ENCODE measurements around the gene KDM4C. TPM values are rescaled to one million over a fixed set of nuclear protein-coding genes. Genes with fewer than 3 reads are reported as not detected.

KDM4C gene
- total RNA-seq, 1 experiment from 2014 or later = 16.8 TPM

DNA sequence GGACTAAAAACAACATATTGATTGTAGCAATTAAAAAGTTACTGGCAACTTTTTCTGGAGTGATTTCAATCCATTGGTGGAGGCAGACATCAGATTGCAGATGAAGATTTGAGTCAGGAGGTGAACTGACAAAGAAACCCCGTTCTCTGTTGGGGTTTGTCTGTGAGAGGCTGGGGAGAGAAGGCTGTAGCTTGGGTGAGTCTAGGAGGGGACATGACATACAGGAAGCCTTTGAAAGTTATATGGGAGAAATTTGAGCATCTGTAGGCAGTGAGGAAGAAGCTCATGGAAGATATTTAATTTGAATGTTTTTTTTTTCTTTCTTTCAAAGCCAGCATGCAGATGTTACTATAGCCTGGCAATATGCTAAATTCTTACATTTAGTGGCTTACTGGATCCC, 26.0 kb downstream of the KDM4C start:
- no peak for DNase-seq (ENCODE audit: low read depth, low spot score)
- Histone ChIP-seq H4K20me1 (ENCODE audit: insufficient read depth) (no peaks in the 10 kb centered on the region), H2AFZ (ENCODE audit: low read depth, low read length, poor library complexity, severe bottlenecking) (no peak overlapping the region), H3K27me3 (ENCODE audit: insufficient read depth, low read length) (no peaks in the 10 kb centered on the region), H3K36me3 (ENCODE audit: control insufficient read depth in 1 of 2, insufficient read depth in 2 of 2, low read length in 2 of 2) (no peaks in the 10 kb centered on the region), H3K4me2 (ENCODE audit: low read length) (no peak overlapping the region), H3K9me2 (ENCODE audit: insufficient read depth) (no peaks in the 10 kb centered on the region), H3K9me3 (ENCODE audit: control insufficient read depth in 1 of 2, insufficient read depth in 1 of 2, low read depth in 1 of 2, low read length in 2 of 2) (no peaks in the 10 kb centered on the region), H3K79me2 (ENCODE audit: insufficient read depth, low read length) (peaks cover 57% of the 10 kb centered on the region), H3K9ac (ENCODE audit: low read length) (no peak overlapping the region), H3K4me1 (ENCODE audit: control insufficient read depth in 1 of 2, insufficient read depth in 2 of 2, low read length in 2 of 2) (peaks cover 17 to 35% of the 10 kb centered on the region in 2 experiments), H3K4me3 (replicated peaks in 1 of 2; ENCODE audit: low read depth in 1 of 2, low read length in 2 of 2) (no peak overlapping the region), H3K27ac (ENCODE audit: low read depth, low read length) (no peak overlapping the region)
- ChIA-PET CTCF (no interaction called here), RAD21 (ENCODE audit: low non-redundant PET in 1 of 2, low total read pairs in 2 of 2, uncharacterized antibody in 2 of 2, unreplicated experiment in 2 of 2) (no interaction called here), POLR2A (no interaction called here)
- ATAC-seq = no peak
- intact Hi-C loops (cut with micrococcal nuclease) = no loop called here
- no peak for TF ChIP-seq ZNF274 (IDR thresholded peaks at IDR 0.05; ENCODE audit: low read depth, low read length)
- no TSS peak for BruUV-seq (replicated peaks)

DNA sequence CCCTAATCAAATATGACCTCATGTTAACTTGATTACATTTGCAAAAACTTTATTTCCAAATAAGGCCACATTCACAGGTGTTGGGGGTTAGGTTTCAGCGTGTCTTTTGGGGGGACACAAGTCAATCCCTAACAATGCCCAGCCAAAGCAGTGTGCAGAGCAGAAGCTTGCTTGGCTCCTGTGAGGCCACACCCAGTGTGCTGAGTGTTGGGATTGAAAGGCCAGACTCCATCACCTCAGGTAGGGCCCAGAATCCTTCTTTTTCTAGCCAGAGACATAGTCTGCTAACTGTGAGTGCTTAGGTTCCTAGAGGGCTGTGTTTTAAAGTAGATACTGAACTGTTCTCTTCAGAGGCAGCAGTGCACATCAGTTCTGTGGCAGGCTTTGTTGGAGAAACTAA, 27.9 kb downstream of the KDM4C start:
- H3K27ac ChIP-seq (ENCODE audit: low read depth, low read length) = no peak overlapping the region
- CTCF ChIA-PET = no interaction called here
- no peaks in the 10 kb centered on the region for H3K36me3 ChIP-seq (ENCODE audit: control insufficient read depth in 1 of 2, insufficient read depth in 2 of 2, low read length in 2 of 2)
- H3K79me2 ChIP-seq (ENCODE audit: insufficient read depth, low read length) = peaks cover 60% of the 10 kb centered on the region
- no peaks in the 10 kb centered on the region for H4K20me1 ChIP-seq (ENCODE audit: insufficient read depth)
- no peak overlapping the region for H2AFZ ChIP-seq (ENCODE audit: low read depth, low read length, poor library complexity, severe bottlenecking)
- TF ChIP-seq, protein P1, sequence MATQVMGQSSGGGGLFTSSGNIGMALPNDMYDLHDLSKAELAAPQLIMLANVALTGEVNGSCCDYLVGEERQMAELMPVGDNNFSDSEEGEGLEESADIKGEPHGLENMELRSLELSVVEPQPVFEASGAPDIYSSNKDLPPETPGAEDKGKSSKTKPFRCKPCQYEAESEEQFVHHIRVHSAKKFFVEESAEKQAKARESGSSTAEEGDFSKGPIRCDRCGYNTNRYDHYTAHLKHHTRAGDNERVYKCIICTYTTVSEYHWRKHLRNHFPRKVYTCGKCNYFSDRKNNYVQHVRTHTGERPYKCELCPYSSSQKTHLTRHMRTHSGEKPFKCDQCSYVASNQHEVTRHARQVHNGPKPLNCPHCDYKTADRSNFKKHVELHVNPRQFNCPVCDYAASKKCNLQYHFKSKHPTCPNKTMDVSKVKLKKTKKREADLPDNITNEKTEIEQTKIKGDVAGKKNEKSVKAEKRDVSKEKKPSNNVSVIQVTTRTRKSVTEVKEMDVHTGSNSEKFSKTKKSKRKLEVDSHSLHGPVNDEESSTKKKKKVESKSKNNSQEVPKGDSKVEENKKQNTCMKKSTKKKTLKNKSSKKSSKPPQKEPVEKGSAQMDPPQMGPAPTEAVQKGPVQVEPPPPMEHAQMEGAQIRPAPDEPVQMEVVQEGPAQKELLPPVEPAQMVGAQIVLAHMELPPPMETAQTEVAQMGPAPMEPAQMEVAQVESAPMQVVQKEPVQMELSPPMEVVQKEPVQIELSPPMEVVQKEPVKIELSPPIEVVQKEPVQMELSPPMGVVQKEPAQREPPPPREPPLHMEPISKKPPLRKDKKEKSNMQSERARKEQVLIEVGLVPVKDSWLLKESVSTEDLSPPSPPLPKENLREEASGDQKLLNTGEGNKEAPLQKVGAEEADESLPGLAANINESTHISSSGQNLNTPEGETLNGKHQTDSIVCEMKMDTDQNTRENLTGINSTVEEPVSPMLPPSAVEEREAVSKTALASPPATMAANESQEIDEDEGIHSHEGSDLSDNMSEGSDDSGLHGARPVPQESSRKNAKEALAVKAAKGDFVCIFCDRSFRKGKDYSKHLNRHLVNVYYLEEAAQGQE (IDR thresholded peaks at IDR 0.05; ENCODE audit: low read depth) = no peak
- POLR2A ChIA-PET = no interaction called here
- H3K9ac ChIP-seq (ENCODE audit: low read length) = no peak overlapping the region
- no TSS peak for BruUV-seq (replicated peaks)
- H3K27me3 ChIP-seq (ENCODE audit: insufficient read depth, low read length) = no peaks in the 10 kb centered on the region
- intact Hi-C loops (cut with micrococcal nuclease) = no loop called here
- H3K9me3 ChIP-seq (ENCODE audit: control insufficient read depth in 1 of 2, insufficient read depth in 1 of 2, low read depth in 1 of 2, low read length in 2 of 2) = no peaks in the 10 kb centered on the region
- H3K4me3 ChIP-seq (replicated peaks in 1 of 2; ENCODE audit: low read depth in 1 of 2, low read length in 2 of 2) = no peak overlapping the region
- DNase-seq (ENCODE audit: low read depth, low spot score) = no peak
- ATAC-seq = no peak
- no peaks in the 10 kb centered on the region for H3K9me2 ChIP-seq (ENCODE audit: insufficient read depth)
- H3K4me2 ChIP-seq (ENCODE audit: low read length) = no peak overlapping the region
- H3K4me1 ChIP-seq (ENCODE audit: control insufficient read depth in 1 of 2, insufficient read depth in 2 of 2, low read length in 2 of 2) = peaks cover 18 to 35% of the 10 kb centered on the region in 2 experiments
- RAD21 ChIA-PET (ENCODE audit: low non-redundant PET in 1 of 2, low total read pairs in 2 of 2, uncharacterized antibody in 2 of 2, unreplicated experiment in 2 of 2) = no interaction called here
